Peyer's patch (tissue), 4 donors: Measurements from ENCODE around the gene RAB33B.

Source experiments
- CTCF ChIP-seq, 6 experiments: fragments of 450-650 bp in 4 of 6; fragments of 200-600 bp in 2 of 6; sonication (generic) in 1 of 6; IDR thresholded peaks; one replicate each; pipeline ENCODE4 v1.5.1; 2017 to 2019; ENCODE audit warnings: antibody characterized with exemption in 6 of 6, mild to moderate bottlenecking in 3 of 6, moderate library complexity in 1 of 6
- POLR2A ChIP-seq, 2 donors: fragments of 450-650 bp; IDR thresholded peaks; one replicate each; pipeline ENCODE4 v1.5.1; 2017; ENCODE audit warnings: antibody characterized with exemption in 2 of 2, mild to moderate bottlenecking in 2 of 2, moderate library complexity in 2 of 2

GRCh38 chr4:139453371-139454110, 380 bp upstream of the RAB33B start:
- TF ChIP-seq CTCF (IDR thresholded peaks at IDR 0.05) = peak in 2 of 6 experiments; percentile 10 to 17
- TF ChIP-seq POLR2A (IDR thresholded peaks at IDR 0.05) = peak; percentile 85 to 88
